Left cardiac atrium (tissue), 4 donors: ENCODE measurements around the gene RFPL2. TPM values are rescaled to one million over a fixed set of nuclear protein-coding genes. Genes with fewer than 3 reads are reported as not detected.
"Not testable (repeated sequence)": the region's sequence is repeated elsewhere in the genome, so short reads cannot be mapped to it uniquely, and the experiment has no call there.

Experiments used
- ATAC-seq, 2 donors: fragments of 200-7000 bp; cut with Tn5 transposase; one replicate each; pipeline ENCODE4 v1.9.1; 2020; ENCODE audit warnings: mild to moderate bottlenecking in 2 of 2, moderate library complexity in 2 of 2
- DNase-seq: peaks from one replicate; pipeline ENCODE4 v3.0.0-alpha.2; 2020
- intact Hi-C, 2 donors: fragments of 100-400 bp; cut with DNase I; formaldehyde crosslinking; loops; one replicate each; pipeline versions ENCODE4 v1.14.1 to v1.15.1; 2022 to 2023
- total RNA-seq, 2 donors: library from RNA; stranded (reverse); fragmentation: NEBNext Ultra II Directional; extraction: Animal tissue kit (Norgen Biotek cat#: 25700); gene quantifications; one replicate each; pipeline ENCODE4 v1.2.1, GENCODE V29; 2021
- donor health status: DM: no; HTN: yes; CAD: no.
- donor health status: DM: no; HTN: yes; CAD: no; lungs with severe emphysema.
- donor health status: DM: yes; HTN: yes; CAD: no.
- donor health status: Dilated cardiomyopathy.

RFPL2 gene
- total RNA-seq, 2 donors from 2014 or later, result 0.12 TPM; not detected in 1

- DNase-seq, result no peak
- ATAC-seq, result no peak
- intact Hi-C loops, result no loop called here
Observed at GRCh38 chr22:32181043-32181442, 23.8 kb downstream of the RFPL2 start.

- DNase-seq, result no peak
- no peak for ATAC-seq
- intact Hi-C loops, result no loop called here
Observed at GRCh38 chr22:32177221-32177765, 27.6 kb downstream of the RFPL2 start.

GRCh38 chr22:32175683-32176644 is 28.9 kb downstream of the RFPL2 start:
- DNase-seq (no peak), ATAC-seq (no peak)
- intact Hi-C loops, result no loop called here

- no peak for ATAC-seq
- intact Hi-C loops, result no loop called here
- no peak for DNase-seq
Observed at GRCh38 chr22:32175115-32175514, 29.8 kb downstream of the RFPL2 start.

GRCh38 chr22:32165681-32166080 is 39.2 kb downstream of the RFPL2 start:
- no peak for ATAC-seq
- no peak for DNase-seq
- intact Hi-C loops, result no loop called here

- DNase-seq (no peak), ATAC-seq (no peak)
- intact Hi-C loops, result no loop called here
Observed at GRCh38 chr22:32164075-32164860, 40.6 kb downstream of the RFPL2 start.

- ATAC-seq, DNase-seq, intact Hi-C loops: not testable (repeated sequence)
Observed at GRCh38 chr22:32160411-32160810, 44.5 kb downstream of the RFPL2 start.

- no peak for ATAC-seq
- DNase-seq, result no peak
- intact Hi-C loops, result no loop called here
Observed at GRCh38 chr22:32158712-32159533, 46.0 kb downstream of the RFPL2 start, which contains the start of gene C22orf42. TSS of gene C22orf42 (minus strand) at chr22:32159303. CDS start at chr22:32159215, 88 bp downstream.

GRCh38 chr22:32157632-32158031 is 47.2 kb downstream of the RFPL2 start:
- DNase-seq, intact Hi-C loops, ATAC-seq: not testable (repeated sequence)

GRCh38 chr22:32154727-32155126 is 50.1 kb downstream of the RFPL2 start:
- ATAC-seq, DNase-seq, intact Hi-C loops: not testable (repeated sequence)

GRCh38 chr22:32151641-32152040 is 53.2 kb downstream of the RFPL2 start:
- ATAC-seq, DNase-seq, intact Hi-C loops: not testable (repeated sequence)

- ATAC-seq, intact Hi-C loops, DNase-seq: not testable (repeated sequence)
Observed at GRCh38 chr22:32150647-32151046, 54.2 kb downstream of the RFPL2 start.

- ATAC-seq, intact Hi-C loops, DNase-seq: not testable (repeated sequence)
Observed at GRCh38 chr22:32148372-32148771, 56.5 kb downstream of the RFPL2 start.

- intact Hi-C loops, ATAC-seq, DNase-seq: not testable (repeated sequence)
Observed at GRCh38 chr22:32147128-32147527, 57.7 kb downstream of the RFPL2 start.

GRCh38 chr22:32144496-32145274 is 60.2 kb downstream of the RFPL2 start:
- ATAC-seq (peak in 1 of 2 donors; percentile 47), DNase-seq (no peak)
- intact Hi-C loops, result no loop called here

- intact Hi-C loops, result no loop called here
- ATAC-seq (no peak), DNase-seq (no peak)
Observed at GRCh38 chr22:32142600-32142999, 62.3 kb downstream of the RFPL2 start.

GRCh38 chr22:32140688-32141087 is 64.2 kb downstream of the RFPL2 start:
- intact Hi-C loops, DNase-seq: not testable (repeated sequence)
- peak in 1 of 2 donors; percentile 67 for ATAC-seq
